ENCODE measurements around the gene AFAP1L2.

- no peak for TF ChIP-seq EZH2phosphoT487 (IDR thresholded peaks at IDR 0.05; ENCODE audit: insufficient read depth, low read depth)
- TF ChIP-seq EZH2 (IDR thresholded peaks at IDR 0.05; ENCODE audit: insufficient read depth, poor library complexity, severe bottlenecking): no peak
Measured at GRCh38 chr10:114448897-114449296, 44.6 kb upstream of the AFAP1L2 start.
